ENCODE data around the gene TMBIM6. TPM values are rescaled to one million over a fixed set of nuclear protein-coding genes. Genes with fewer than 3 reads are reported as not detected.

TMBIM6 gene
- polyA plus RNA-seq, 1 donor, result 616 TPM

- H3K36me3 ChIP-seq (ENCODE audit: control insufficient read depth, insufficient read depth, low read length), result no peaks in the 10 kb centered on the region
- 93% methylated on average over 2 of the region's 2 CpGs for WGBS (ENCODE audit: insufficient coverage, low lambda C conversion rate)
- H3K27me3 ChIP-seq (ENCODE audit: control insufficient read depth, insufficient read depth, low read length), result peaks cover 3% of the 10 kb centered on the region
- H3K9me3 ChIP-seq (ENCODE audit: control insufficient read depth, low read depth, low read length), result no peaks in the 10 kb centered on the region
- H3K4me1 ChIP-seq (ENCODE audit: control insufficient read depth, insufficient read depth, low read length), result no peaks in the 10 kb centered on the region
- H3K4me3 ChIP-seq (ENCODE audit: low read length), result no peak overlapping the region
- H3K27ac ChIP-seq (ENCODE audit: low read length), result no peak overlapping the region
- no peak for DNase-seq
Measured at GRCh38 chr12:49787672-49788071, 46.3 kb downstream of the TMBIM6 start.

- H3K9me3 ChIP-seq (ENCODE audit: control insufficient read depth, low read depth, low read length), result no peaks in the 10 kb centered on the region
- peaks cover 4% of the 10 kb centered on the region for H3K36me3 ChIP-seq (ENCODE audit: control insufficient read depth, insufficient read depth, low read length)
- no peaks in the 10 kb centered on the region for H3K4me1 ChIP-seq (ENCODE audit: control insufficient read depth, insufficient read depth, low read length)
- DNase-seq, result no peak
- H3K27me3 ChIP-seq (ENCODE audit: control insufficient read depth, insufficient read depth, low read length), result no peaks in the 10 kb centered on the region
- H3K27ac ChIP-seq (ENCODE audit: low read length), result no peak overlapping the region
- no peak overlapping the region for H3K4me3 ChIP-seq (ENCODE audit: low read length)
- WGBS (ENCODE audit: insufficient coverage, low lambda C conversion rate), result no CpG with 5 or more reads among the region's 3 CpGs
Measured at GRCh38 chr12:49789992-49790391, 48.6 kb downstream of the TMBIM6 start.

- no CpG with 5 or more reads among the region's 22 CpGs for WGBS (ENCODE audit: insufficient coverage, low lambda C conversion rate)
- Histone ChIP-seq H3K27me3 (ENCODE audit: control insufficient read depth, insufficient read depth, low read length) (no peaks in the 10 kb centered on the region), H3K27ac (ENCODE audit: low read length) (no peak overlapping the region), H3K36me3 (ENCODE audit: control insufficient read depth, insufficient read depth, low read length) (peaks cover 6% of the 10 kb centered on the region), H3K9me3 (ENCODE audit: control insufficient read depth, low read depth, low read length) (no peaks in the 10 kb centered on the region), H3K4me3 (ENCODE audit: low read length) (no peak overlapping the region), H3K4me1 (ENCODE audit: control insufficient read depth, insufficient read depth, low read length) (no peaks in the 10 kb centered on the region)
- no peak for DNase-seq
Measured at GRCh38 chr12:49790741-49791555, 49.6 kb downstream of the TMBIM6 start.

GRCh38 chr12:49791700-49792099 lies 50.3 kb downstream of the TMBIM6 start:
- Histone ChIP-seq H3K4me1 (ENCODE audit: control insufficient read depth, insufficient read depth, low read length) (no peaks in the 10 kb centered on the region), H3K4me3 (ENCODE audit: low read length) (no peak overlapping the region), H3K9me3 (ENCODE audit: control insufficient read depth, low read depth, low read length) (no peaks in the 10 kb centered on the region), H3K36me3 (ENCODE audit: control insufficient read depth, insufficient read depth, low read length) (peaks cover 6% of the 10 kb centered on the region), H3K27ac (ENCODE audit: low read length) (no peak overlapping the region), H3K27me3 (ENCODE audit: control insufficient read depth, insufficient read depth, low read length) (no peaks in the 10 kb centered on the region)
- no peak for DNase-seq
- no CpG with 5 or more reads among the region's 23 CpGs for WGBS (ENCODE audit: insufficient coverage, low lambda C conversion rate)

GRCh38 chr12:49792181-49792970 lies 51.0 kb downstream of the TMBIM6 start:
- Histone ChIP-seq H3K4me3 (ENCODE audit: low read length) (no peak overlapping the region), H3K4me1 (ENCODE audit: control insufficient read depth, insufficient read depth, low read length) (no peaks in the 10 kb centered on the region), H3K27ac (ENCODE audit: low read length) (no peak overlapping the region), H3K36me3 (ENCODE audit: control insufficient read depth, insufficient read depth, low read length) (peaks cover 8% of the 10 kb centered on the region), H3K9me3 (ENCODE audit: control insufficient read depth, low read depth, low read length) (no peaks in the 10 kb centered on the region), H3K27me3 (ENCODE audit: control insufficient read depth, insufficient read depth, low read length) (no peaks in the 10 kb centered on the region)
- DNase-seq, result no peak
- no CpG with 5 or more reads among the region's 20 CpGs for WGBS (ENCODE audit: insufficient coverage, low lambda C conversion rate)

GRCh38 chr12:49792976-49793580 lies 51.7 kb downstream of the TMBIM6 start:
- WGBS (ENCODE audit: insufficient coverage, low lambda C conversion rate), result no CpG with 5 or more reads among the region's 11 CpGs
- no peaks in the 10 kb centered on the region for H3K27me3 ChIP-seq (ENCODE audit: control insufficient read depth, insufficient read depth, low read length)
- peaks cover 13% of the 10 kb centered on the region for H3K36me3 ChIP-seq (ENCODE audit: control insufficient read depth, insufficient read depth, low read length)
- DNase-seq, result no peak
- no peak overlapping the region for H3K4me3 ChIP-seq (ENCODE audit: low read length)
- no peaks in the 10 kb centered on the region for H3K9me3 ChIP-seq (ENCODE audit: control insufficient read depth, low read depth, low read length)
- H3K27ac ChIP-seq (ENCODE audit: low read length), result no peak overlapping the region
- no peaks in the 10 kb centered on the region for H3K4me1 ChIP-seq (ENCODE audit: control insufficient read depth, insufficient read depth, low read length)

- Histone ChIP-seq H3K4me3 (ENCODE audit: low read length) (no peak overlapping the region), H3K9me3 (ENCODE audit: control insufficient read depth, low read depth, low read length) (no peaks in the 10 kb centered on the region), H3K27me3 (ENCODE audit: control insufficient read depth, insufficient read depth, low read length) (no peaks in the 10 kb centered on the region), H3K36me3 (ENCODE audit: control insufficient read depth, insufficient read depth, low read length) (peaks cover 15% of the 10 kb centered on the region), H3K4me1 (ENCODE audit: control insufficient read depth, insufficient read depth, low read length) (no peaks in the 10 kb centered on the region), H3K27ac (ENCODE audit: low read length) (no peak overlapping the region)
- DNase-seq, result no peak
- no CpG with 5 or more reads among the region's 9 CpGs for WGBS (ENCODE audit: insufficient coverage, low lambda C conversion rate)
Measured at GRCh38 chr12:49793620-49794019, 52.3 kb downstream of the TMBIM6 start.

GRCh38 chr12:49794021-49794420 lies 52.7 kb downstream of the TMBIM6 start:
- peaks cover 15% of the 10 kb centered on the region for H3K36me3 ChIP-seq (ENCODE audit: control insufficient read depth, insufficient read depth, low read length)
- H3K4me3 ChIP-seq (ENCODE audit: low read length), result no peak overlapping the region
- H3K4me1 ChIP-seq (ENCODE audit: control insufficient read depth, insufficient read depth, low read length), result no peaks in the 10 kb centered on the region
- no peak for DNase-seq
- WGBS (ENCODE audit: insufficient coverage, low lambda C conversion rate), result no CpG with 5 or more reads among the region's 5 CpGs
- H3K27ac ChIP-seq (ENCODE audit: low read length), result no peak overlapping the region
- no peaks in the 10 kb centered on the region for H3K9me3 ChIP-seq (ENCODE audit: control insufficient read depth, low read depth, low read length)
- no peaks in the 10 kb centered on the region for H3K27me3 ChIP-seq (ENCODE audit: control insufficient read depth, insufficient read depth, low read length)

- WGBS (ENCODE audit: insufficient coverage, low lambda C conversion rate), result no CpG with 5 or more reads among the region's 32 CpGs
- Histone ChIP-seq H3K27ac (ENCODE audit: low read length) (no peak overlapping the region), H3K9me3 (ENCODE audit: control insufficient read depth, low read depth, low read length) (no peaks in the 10 kb centered on the region), H3K4me1 (ENCODE audit: control insufficient read depth, insufficient read depth, low read length) (no peaks in the 10 kb centered on the region), H3K27me3 (ENCODE audit: control insufficient read depth, insufficient read depth, low read length) (no peaks in the 10 kb centered on the region), H3K36me3 (ENCODE audit: control insufficient read depth, insufficient read depth, low read length) (peaks cover 15% of the 10 kb centered on the region), H3K4me3 (ENCODE audit: low read length) (no peak overlapping the region)
- no peak for DNase-seq
Measured at GRCh38 chr12:49794811-49795653, 53.7 kb downstream of the TMBIM6 start.

GRCh38 chr12:49795654-49796105 lies 54.3 kb downstream of the TMBIM6 start:
- Histone ChIP-seq H3K27ac (ENCODE audit: low read length) (no peak overlapping the region), H3K27me3 (ENCODE audit: control insufficient read depth, insufficient read depth, low read length) (no peaks in the 10 kb centered on the region), H3K4me3 (ENCODE audit: low read length) (no peak overlapping the region), H3K9me3 (ENCODE audit: control insufficient read depth, low read depth, low read length) (no peaks in the 10 kb centered on the region), H3K36me3 (ENCODE audit: control insufficient read depth, insufficient read depth, low read length) (peaks cover 15% of the 10 kb centered on the region), H3K4me1 (ENCODE audit: control insufficient read depth, insufficient read depth, low read length) (peaks cover 3% of the 10 kb centered on the region)
- DNase-seq, result no peak
- no CpG with 5 or more reads among the region's 12 CpGs for WGBS (ENCODE audit: insufficient coverage, low lambda C conversion rate)
